HepG2 (cell line): ENCODE data around the gene RARS2. TPM values are rescaled to one million over a fixed set of nuclear protein-coding genes. Genes with fewer than 3 reads are reported as not detected.

ENCODE experiments used
- ATF7 ChIP-seq, 2 experiments: fragments of 450-650 bp in 1 of 2; sonication (generic) in 1 of 2; formaldehyde crosslinking in 1 of 2; IDR thresholded peaks; 2 replicates each; pipeline versions ENCODE4 v1.4.0 to v1.6.1; 2016 to 2020; ENCODE audit warnings: antibody characterized with exemption in 1 of 2, mild to moderate bottlenecking in 1 of 2, missing genetic modification reagents in 1 of 2
- MAF1 ChIP-seq: sonication (generic); formaldehyde crosslinking; IDR thresholded peaks from 2 replicates; pipeline ENCODE4 v1.5.0; 2020; ENCODE audit warnings: missing genetic modification reagents, borderline replicate concordance
- MATR3 ChIP-seq: sonication (generic); formaldehyde crosslinking; IDR thresholded peaks from 2 replicates; pipeline ENCODE4 v1.4.0; 2020; ENCODE audit warnings: missing genetic modification reagents
- MIER3 ChIP-seq: IDR thresholded peaks from 2 replicates; pipeline ENCODE4 v1.6.1; 2016; ENCODE audit warnings: missing compliant biosample characterization, borderline replicate concordance
- NFATC3 ChIP-seq: sonication (generic); formaldehyde crosslinking; IDR thresholded peaks from 2 replicates; pipeline ENCODE4 v1.5.1; 2020; ENCODE audit warnings: mild to moderate bottlenecking, missing genetic modification reagents
- POGZ ChIP-seq: sonication (generic); formaldehyde crosslinking; IDR thresholded peaks from 2 replicates; pipeline ENCODE4 v1.4.0; 2020; ENCODE audit warnings: mild to moderate bottlenecking, missing genetic modification reagents
- RFX5 ChIP-seq: IDR thresholded peaks from 2 replicates; pipeline ENCODE4 v1.6.1; 2011; ENCODE audit warnings: low read depth, low read length, improper control_type of control experiment
- SMAD9 ChIP-seq: sonication (generic); formaldehyde crosslinking; IDR thresholded peaks from 2 replicates; pipeline ENCODE4 v1.5.1; 2020; ENCODE audit warnings: mild to moderate bottlenecking, missing genetic modification reagents
- ZNF510 ChIP-seq: sonication (generic); formaldehyde crosslinking; IDR thresholded peaks from 2 replicates; pipeline ENCODE4 v1.4.0; 2020; ENCODE audit warnings: low read depth, mild to moderate bottlenecking, missing genetic modification reagents
- ZNF678 ChIP-seq: sonication (generic); formaldehyde crosslinking; IDR thresholded peaks from 2 replicates; pipeline ENCODE4 v1.4.0; 2020; ENCODE audit warnings: mild to moderate bottlenecking, missing genetic modification reagents
- polyA plus RNA-seq, 8 experiments: library from polyadenylated mRNA; depleted of rRNA in 3 of 8; stranded (reverse) in 7 of 8; unstranded in 1 of 8; fragments of >200 nt; fragmentation: Illumina TruSeq in 4 of 8; extraction: Trizol in 4 of 8; gene quantifications; 2 replicates each; pipeline versions ENCODE4 v1.2.1 to v1.2.3, GENCODE V29; 2011 to 2016; ENCODE audit warnings: low read depth in 4 of 8, missing spikeins in 1 of 8, mixed read lengths in 1 of 8; ENCODE audit not compliant: insufficient read depth in 1 of 8
- total RNA-seq, 5 experiments: library from RNA; depleted of rRNA; stranded (reverse); fragments of >200 nt; fragmentation: Illumina TruSeq; extraction: Trizol; gene quantifications; 2 replicates each; pipeline ENCODE4 v1.2.3, GENCODE V29; 2016; ENCODE audit warnings: low read depth in 1 of 5
- TF ChIP-seq, protein P1 (sequence below): sonication (generic); formaldehyde crosslinking; IDR thresholded peaks from 2 replicates; pipeline ENCODE4 v1.8.0; 2022; ENCODE audit warnings: missing genetic modification reagents, mild to moderate bottlenecking, inconsistent platforms, borderline replicate concordance
- TF ChIP-seq, protein P2 (sequence below), 2 experiments: IDR thresholded peaks; 2 replicates each; pipeline ENCODE4 v1.6.1; 2011 to 2012; ENCODE audit warnings: low read length in 2 of 2, borderline replicate concordance in 1 of 2, low read depth in 1 of 2, mild to moderate bottlenecking in 1 of 2, moderate library complexity in 1 of 2
- TF ChIP-seq, protein P3 (sequence below): sonication (generic); formaldehyde crosslinking; IDR thresholded peaks from 2 replicates; pipeline ENCODE4 v1.5.0; 2020; ENCODE audit warnings: mild to moderate bottlenecking, missing genetic modification reagents, borderline replicate concordance

The RARS2 gene
- total and polyA plus RNA-seq, 2 of the 13 experiments (the other 11 are each of a cell fraction or from before 2014, with no cell fraction given): 23.4 to 80.1 TPM

DNA sequence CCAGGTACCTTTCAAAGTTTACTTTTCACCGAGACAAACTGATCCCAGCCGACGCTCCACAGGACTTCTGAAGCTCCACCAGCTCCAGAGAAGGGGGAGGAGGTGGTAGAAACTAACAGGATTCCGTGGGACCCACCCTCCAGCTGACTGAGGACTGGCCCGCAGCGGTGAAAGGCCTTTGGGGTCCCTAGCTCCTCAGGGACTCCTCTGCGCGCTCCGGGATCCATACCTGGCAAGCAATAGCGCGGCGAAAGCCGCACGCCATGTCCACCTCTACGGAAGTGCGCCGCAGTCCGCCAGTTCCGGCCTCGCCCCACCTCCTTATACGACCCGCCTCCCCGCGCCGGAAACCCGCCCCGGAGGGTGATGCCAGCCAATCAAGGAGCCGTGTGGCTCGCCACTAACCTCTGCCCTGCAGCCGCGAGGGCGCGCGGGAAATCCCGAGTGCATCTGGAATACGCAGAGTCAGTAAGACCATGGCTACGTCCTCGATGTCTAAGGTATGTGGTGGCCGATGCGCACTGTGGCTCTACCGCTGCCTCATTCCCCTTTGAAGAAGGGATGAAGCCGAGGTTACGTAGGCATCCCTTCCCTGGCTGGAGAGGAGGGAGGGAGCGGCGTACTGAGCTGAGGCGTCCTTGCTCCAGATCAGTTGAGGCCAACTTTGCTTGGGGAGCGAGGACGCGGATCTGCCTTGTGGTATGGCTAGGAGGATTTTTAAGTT lies at the start of gene RARS2, which contains the start of gene ORC3 (continued):
- TF ChIP-seq, protein P1, sequence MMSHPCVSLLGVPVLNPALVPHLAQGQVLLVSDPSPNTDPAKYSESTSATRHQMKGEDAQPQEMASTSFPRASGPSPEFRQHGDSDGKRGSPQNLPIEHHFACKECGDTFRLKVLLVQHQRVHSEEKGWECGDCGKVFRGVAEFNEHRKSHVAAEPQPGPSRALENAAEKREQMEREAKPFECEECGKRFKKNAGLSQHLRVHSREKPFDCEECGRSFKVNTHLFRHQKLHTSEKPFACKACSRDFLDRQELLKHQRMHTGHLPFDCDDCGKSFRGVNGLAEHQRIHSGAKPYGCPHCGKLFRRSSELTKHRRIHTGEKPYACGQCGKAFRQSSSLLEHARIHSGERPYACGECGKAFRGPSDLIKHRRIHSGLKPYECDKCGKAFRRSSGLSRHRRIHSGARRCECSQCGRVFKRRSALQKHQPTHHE (CRISPR knock-in tag): peak; percentile 67; the same call in 1 of the 2 replicates
- TF ChIP-seq POGZ (CRISPR knock-in tag): peak; percentile 94
- 0 out of 2 replicates have a peak, but pooled peaks have one; percentile 9 for TF ChIP-seq RFX5
- TF ChIP-seq, protein P2, sequence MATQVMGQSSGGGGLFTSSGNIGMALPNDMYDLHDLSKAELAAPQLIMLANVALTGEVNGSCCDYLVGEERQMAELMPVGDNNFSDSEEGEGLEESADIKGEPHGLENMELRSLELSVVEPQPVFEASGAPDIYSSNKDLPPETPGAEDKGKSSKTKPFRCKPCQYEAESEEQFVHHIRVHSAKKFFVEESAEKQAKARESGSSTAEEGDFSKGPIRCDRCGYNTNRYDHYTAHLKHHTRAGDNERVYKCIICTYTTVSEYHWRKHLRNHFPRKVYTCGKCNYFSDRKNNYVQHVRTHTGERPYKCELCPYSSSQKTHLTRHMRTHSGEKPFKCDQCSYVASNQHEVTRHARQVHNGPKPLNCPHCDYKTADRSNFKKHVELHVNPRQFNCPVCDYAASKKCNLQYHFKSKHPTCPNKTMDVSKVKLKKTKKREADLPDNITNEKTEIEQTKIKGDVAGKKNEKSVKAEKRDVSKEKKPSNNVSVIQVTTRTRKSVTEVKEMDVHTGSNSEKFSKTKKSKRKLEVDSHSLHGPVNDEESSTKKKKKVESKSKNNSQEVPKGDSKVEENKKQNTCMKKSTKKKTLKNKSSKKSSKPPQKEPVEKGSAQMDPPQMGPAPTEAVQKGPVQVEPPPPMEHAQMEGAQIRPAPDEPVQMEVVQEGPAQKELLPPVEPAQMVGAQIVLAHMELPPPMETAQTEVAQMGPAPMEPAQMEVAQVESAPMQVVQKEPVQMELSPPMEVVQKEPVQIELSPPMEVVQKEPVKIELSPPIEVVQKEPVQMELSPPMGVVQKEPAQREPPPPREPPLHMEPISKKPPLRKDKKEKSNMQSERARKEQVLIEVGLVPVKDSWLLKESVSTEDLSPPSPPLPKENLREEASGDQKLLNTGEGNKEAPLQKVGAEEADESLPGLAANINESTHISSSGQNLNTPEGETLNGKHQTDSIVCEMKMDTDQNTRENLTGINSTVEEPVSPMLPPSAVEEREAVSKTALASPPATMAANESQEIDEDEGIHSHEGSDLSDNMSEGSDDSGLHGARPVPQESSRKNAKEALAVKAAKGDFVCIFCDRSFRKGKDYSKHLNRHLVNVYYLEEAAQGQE (IDR thresholded peaks at IDR 0.05; ENCODE audit: borderline replicate concordance in 1 of 2, low read depth in 1 of 2, low read length in 2 of 2): 0 out of 4 replicates have a peak, but pooled peaks of 1 of the 2 experiments have one; percentile 5
- TF ChIP-seq SMAD9 (CRISPR knock-in tag): no peak
- TF ChIP-seq, protein P3, sequence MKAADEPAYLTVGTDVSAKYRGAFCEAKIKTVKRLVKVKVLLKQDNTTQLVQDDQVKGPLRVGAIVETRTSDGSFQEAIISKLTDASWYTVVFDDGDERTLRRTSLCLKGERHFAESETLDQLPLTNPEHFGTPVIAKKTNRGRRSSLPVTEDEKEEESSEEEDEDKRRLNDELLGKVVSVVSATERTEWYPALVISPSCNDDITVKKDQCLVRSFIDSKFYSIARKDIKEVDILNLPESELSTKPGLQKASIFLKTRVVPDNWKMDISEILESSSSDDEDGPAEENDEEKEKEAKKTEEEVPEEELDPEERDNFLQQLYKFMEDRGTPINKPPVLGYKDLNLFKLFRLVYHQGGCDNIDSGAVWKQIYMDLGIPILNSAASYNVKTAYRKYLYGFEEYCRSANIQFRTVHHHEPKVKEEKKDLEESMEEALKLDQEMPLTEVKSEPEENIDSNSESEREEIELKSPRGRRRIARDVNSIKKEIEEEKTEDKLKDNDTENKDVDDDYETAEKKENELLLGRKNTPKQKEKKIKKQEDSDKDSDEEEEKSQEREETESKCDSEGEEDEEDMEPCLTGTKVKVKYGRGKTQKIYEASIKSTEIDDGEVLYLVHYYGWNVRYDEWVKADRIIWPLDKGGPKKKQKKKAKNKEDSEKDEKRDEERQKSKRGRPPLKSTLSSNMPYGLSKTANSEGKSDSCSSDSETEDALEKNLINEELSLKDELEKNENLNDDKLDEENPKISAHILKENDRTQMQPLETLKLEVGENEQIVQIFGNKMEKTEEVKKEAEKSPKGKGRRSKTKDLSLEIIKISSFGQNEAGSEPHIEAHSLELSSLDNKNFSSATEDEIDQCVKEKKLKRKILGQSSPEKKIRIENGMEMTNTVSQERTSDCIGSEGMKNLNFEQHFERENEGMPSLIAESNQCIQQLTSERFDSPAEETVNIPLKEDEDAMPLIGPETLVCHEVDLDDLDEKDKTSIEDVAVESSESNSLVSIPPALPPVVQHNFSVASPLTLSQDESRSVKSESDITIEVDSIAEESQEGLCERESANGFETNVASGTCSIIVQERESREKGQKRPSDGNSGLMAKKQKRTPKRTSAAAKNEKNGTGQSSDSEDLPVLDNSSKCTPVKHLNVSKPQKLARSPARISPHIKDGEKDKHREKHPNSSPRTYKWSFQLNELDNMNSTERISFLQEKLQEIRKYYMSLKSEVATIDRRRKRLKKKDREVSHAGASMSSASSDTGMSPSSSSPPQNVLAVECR (CRISPR knock-in tag): peak; percentile 98
- TF ChIP-seq MATR3 (CRISPR knock-in tag): no peak
- TF ChIP-seq MAF1 (CRISPR knock-in tag): no peak
- TF ChIP-seq ZNF678: no peak
- TF ChIP-seq NFATC3: no peak
- no peak for TF ChIP-seq ZNF510 (CRISPR knock-in tag)
- TF ChIP-seq MIER3 (CRISPR knock-in tag): peak; percentile 91
- no peak for TF ChIP-seq ATF7 (IDR thresholded peaks at IDR 0.05)
- 0 out of 2 replicates have a peak, but pooled peaks have one; percentile 58 for TF ChIP-seq ATF7 (CRISPR knock-in tag; IDR thresholded peaks at IDR 0.05)
